ENCODE results near the gene WFDC2.

DNA sequence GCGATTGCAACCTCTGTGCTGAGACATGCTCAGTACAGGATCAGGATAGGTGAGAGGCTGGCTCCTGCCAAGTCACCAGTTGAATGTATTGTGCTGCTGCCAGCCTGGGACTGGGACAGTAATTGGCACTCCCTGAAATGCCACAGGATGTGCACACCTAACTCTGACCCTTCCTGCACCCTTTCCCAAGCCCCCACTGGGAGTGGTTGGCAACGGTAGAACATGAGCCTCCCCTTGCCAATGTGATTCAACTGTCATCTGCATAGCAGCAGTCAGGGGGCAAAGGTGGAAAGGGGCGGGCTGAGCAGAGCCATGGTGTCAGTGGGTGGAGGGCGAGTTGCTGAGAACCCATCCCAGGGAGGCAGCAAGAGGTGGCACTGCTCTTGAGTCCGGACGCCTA lies 30.5 kb downstream of the WFDC2 start:
- TF ChIP-seq, protein P1, sequence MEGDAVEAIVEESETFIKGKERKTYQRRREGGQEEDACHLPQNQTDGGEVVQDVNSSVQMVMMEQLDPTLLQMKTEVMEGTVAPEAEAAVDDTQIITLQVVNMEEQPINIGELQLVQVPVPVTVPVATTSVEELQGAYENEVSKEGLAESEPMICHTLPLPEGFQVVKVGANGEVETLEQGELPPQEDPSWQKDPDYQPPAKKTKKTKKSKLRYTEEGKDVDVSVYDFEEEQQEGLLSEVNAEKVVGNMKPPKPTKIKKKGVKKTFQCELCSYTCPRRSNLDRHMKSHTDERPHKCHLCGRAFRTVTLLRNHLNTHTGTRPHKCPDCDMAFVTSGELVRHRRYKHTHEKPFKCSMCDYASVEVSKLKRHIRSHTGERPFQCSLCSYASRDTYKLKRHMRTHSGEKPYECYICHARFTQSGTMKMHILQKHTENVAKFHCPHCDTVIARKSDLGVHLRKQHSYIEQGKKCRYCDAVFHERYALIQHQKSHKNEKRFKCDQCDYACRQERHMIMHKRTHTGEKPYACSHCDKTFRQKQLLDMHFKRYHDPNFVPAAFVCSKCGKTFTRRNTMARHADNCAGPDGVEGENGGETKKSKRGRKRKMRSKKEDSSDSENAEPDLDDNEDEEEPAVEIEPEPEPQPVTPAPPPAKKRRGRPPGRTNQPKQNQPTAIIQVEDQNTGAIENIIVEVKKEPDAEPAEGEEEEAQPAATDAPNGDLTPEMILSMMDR (conservative IDR thresholded peaks at IDR 0.05), result no peak
- no peak for TF ChIP-seq ZFX (IDR thresholded peaks at IDR 0.05)
